ENCODE results near the gene SEC22A.

GRCh38 chr3:123284399-123285010 is 82.8 kb downstream of the SEC22A start:
- TF ChIP-seq NFRKB (IDR thresholded peaks at IDR 0.05) (no peak), HDGF (IDR thresholded peaks at IDR 0.05; ENCODE audit: borderline replicate concordance) (no peak), LEF1 (IDR thresholded peaks at IDR 0.05; ENCODE audit: borderline replicate concordance) (no peak), ELF4 (IDR thresholded peaks at IDR 0.05) (no peak), CTBP1 (IDR thresholded peaks at IDR 0.05; ENCODE audit: borderline replicate concordance) (no peak)

Data from HEK293T (cell line).